WTC11 (cell line): ENCODE data around the gene TSPAN18.

ENCODE experiments used
- CREB1 ChIP-seq: sonication (generic); formaldehyde crosslinking; IDR thresholded peaks from 2 replicates; pipeline ENCODE4 v1.8.0; 2023; ENCODE audit warnings: mild to moderate bottlenecking, missing genetic modification reagents
- ESRRA ChIP-seq: sonication (generic); formaldehyde crosslinking; IDR thresholded peaks from 2 replicates; pipeline ENCODE4 v1.8.1; 2022; ENCODE audit warnings: mild to moderate bottlenecking, missing genetic modification reagents, borderline replicate concordance
- GABPB1 ChIP-seq: sonication (generic); formaldehyde crosslinking; IDR thresholded peaks from 2 replicates; pipeline ENCODE4 v1.8.1; 2023; ENCODE audit warnings: mild to moderate bottlenecking, missing genetic modification reagents
- JUN ChIP-seq: sonication (generic); formaldehyde crosslinking; IDR thresholded peaks from 2 replicates; pipeline ENCODE4 v1.8.0; 2023; ENCODE audit warnings: mild to moderate bottlenecking, missing genetic modification reagents
- NR2C2 ChIP-seq: sonication (generic); formaldehyde crosslinking; IDR thresholded peaks from 2 replicates; pipeline ENCODE4 v1.8.0; 2022; ENCODE audit warnings: mild to moderate bottlenecking, missing genetic modification reagents
- ZBTB21 ChIP-seq: sonication (generic); formaldehyde crosslinking; IDR thresholded peaks from 2 replicates; pipeline ENCODE4 v1.8.1; 2023; ENCODE audit warnings: mild to moderate bottlenecking, missing genetic modification reagents, borderline replicate concordance
- ZNF121 ChIP-seq: sonication (generic); formaldehyde crosslinking; IDR thresholded peaks from 2 replicates; pipeline ENCODE4 v1.8.0; 2023; ENCODE audit warnings: missing genetic modification reagents
- TF ChIP-seq, protein P1 (sequence below): fragments of 200-600 bp; IDR thresholded peaks from 2 replicates; pipeline ENCODE4 v1.8.0; 2022; ENCODE audit warnings: antibody characterized with exemption
- TF ChIP-seq, protein P2 (sequence below): sonication (generic); formaldehyde crosslinking; conservative IDR thresholded peaks from 2 replicates; pipeline ENCODE4 v1.8.1; 2023; ENCODE audit warnings: mild to moderate bottlenecking, low read depth, missing genetic modification reagents, moderate library complexity
- TF ChIP-seq, protein P3 (sequence below): sonication (generic); formaldehyde crosslinking; IDR thresholded peaks from 2 replicates; pipeline ENCODE4 v1.8.0; 2022; ENCODE audit warnings: mild to moderate bottlenecking, missing genetic modification reagents
- TF ChIP-seq, protein P4 (sequence below): sonication (generic); formaldehyde crosslinking; IDR thresholded peaks from 2 replicates; pipeline ENCODE4 v1.8.1; 2023; ENCODE audit warnings: mild to moderate bottlenecking, missing genetic modification reagents, borderline replicate concordance
- TF ChIP-seq, protein P5 (sequence below): sonication (generic); formaldehyde crosslinking; IDR thresholded peaks from 2 replicates; pipeline ENCODE4 v1.8.0; 2022; ENCODE audit warnings: mild to moderate bottlenecking, missing genetic modification reagents
- TF ChIP-seq, protein P6 (sequence below): sonication (generic); formaldehyde crosslinking; IDR thresholded peaks from 2 replicates; pipeline ENCODE4 v1.8.0; 2023; ENCODE audit warnings: missing genetic modification reagents

DNA sequence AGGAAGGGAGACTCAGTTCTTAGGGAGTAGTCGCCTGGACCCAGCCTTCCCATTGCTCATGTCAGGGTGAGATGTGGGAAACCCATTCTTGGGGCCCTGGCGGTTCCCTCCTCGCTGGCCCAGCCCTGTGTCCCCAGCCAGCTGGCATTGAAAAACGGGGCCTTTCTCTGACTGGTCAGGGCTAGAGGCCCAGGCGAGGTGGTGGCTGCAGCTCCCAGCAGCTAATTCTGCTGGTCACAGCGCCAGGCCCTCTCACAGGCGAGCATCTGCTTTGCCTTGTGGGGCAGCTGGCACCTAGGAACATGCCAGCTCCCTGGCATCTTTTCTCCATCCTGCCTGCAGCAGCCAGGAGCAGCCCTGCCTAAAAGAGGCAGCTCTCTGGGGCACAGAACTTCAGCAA lies 20.1 kb downstream of the TSPAN18 start:
- TF ChIP-seq, protein P1, sequence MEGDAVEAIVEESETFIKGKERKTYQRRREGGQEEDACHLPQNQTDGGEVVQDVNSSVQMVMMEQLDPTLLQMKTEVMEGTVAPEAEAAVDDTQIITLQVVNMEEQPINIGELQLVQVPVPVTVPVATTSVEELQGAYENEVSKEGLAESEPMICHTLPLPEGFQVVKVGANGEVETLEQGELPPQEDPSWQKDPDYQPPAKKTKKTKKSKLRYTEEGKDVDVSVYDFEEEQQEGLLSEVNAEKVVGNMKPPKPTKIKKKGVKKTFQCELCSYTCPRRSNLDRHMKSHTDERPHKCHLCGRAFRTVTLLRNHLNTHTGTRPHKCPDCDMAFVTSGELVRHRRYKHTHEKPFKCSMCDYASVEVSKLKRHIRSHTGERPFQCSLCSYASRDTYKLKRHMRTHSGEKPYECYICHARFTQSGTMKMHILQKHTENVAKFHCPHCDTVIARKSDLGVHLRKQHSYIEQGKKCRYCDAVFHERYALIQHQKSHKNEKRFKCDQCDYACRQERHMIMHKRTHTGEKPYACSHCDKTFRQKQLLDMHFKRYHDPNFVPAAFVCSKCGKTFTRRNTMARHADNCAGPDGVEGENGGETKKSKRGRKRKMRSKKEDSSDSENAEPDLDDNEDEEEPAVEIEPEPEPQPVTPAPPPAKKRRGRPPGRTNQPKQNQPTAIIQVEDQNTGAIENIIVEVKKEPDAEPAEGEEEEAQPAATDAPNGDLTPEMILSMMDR, result no peak
- TF ChIP-seq ZNF121 (CRISPR knock-in tag) (no peak), JUN (CRISPR knock-in tag) (no peak), ZBTB21 (CRISPR knock-in tag) (no peak), NR2C2 (no peak), CREB1 (CRISPR knock-in tag) (no peak), GABPB1 (CRISPR knock-in tag) (no peak), ESRRA (CRISPR knock-in tag) (no peak)
- TF ChIP-seq, protein P2, sequence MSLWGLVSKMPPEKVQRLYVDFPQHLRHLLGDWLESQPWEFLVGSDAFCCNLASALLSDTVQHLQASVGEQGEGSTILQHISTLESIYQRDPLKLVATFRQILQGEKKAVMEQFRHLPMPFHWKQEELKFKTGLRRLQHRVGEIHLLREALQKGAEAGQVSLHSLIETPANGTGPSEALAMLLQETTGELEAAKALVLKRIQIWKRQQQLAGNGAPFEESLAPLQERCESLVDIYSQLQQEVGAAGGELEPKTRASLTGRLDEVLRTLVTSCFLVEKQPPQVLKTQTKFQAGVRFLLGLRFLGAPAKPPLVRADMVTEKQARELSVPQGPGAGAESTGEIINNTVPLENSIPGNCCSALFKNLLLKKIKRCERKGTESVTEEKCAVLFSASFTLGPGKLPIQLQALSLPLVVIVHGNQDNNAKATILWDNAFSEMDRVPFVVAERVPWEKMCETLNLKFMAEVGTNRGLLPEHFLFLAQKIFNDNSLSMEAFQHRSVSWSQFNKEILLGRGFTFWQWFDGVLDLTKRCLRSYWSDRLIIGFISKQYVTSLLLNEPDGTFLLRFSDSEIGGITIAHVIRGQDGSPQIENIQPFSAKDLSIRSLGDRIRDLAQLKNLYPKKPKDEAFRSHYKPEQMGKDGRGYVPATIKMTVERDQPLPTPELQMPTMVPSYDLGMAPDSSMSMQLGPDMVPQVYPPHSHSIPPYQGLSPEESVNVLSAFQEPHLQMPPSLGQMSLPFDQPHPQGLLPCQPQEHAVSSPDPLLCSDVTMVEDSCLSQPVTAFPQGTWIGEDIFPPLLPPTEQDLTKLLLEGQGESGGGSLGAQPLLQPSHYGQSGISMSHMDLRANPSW (CRISPR knock-in tag), result no peak
- TF ChIP-seq, protein P3, sequence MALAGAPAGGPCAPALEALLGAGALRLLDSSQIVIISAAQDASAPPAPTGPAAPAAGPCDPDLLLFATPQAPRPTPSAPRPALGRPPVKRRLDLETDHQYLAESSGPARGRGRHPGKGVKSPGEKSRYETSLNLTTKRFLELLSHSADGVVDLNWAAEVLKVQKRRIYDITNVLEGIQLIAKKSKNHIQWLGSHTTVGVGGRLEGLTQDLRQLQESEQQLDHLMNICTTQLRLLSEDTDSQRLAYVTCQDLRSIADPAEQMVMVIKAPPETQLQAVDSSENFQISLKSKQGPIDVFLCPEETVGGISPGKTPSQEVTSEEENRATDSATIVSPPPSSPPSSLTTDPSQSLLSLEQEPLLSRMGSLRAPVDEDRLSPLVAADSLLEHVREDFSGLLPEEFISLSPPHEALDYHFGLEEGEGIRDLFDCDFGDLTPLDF (CRISPR knock-in tag), result no peak
- TF ChIP-seq, protein P4, sequence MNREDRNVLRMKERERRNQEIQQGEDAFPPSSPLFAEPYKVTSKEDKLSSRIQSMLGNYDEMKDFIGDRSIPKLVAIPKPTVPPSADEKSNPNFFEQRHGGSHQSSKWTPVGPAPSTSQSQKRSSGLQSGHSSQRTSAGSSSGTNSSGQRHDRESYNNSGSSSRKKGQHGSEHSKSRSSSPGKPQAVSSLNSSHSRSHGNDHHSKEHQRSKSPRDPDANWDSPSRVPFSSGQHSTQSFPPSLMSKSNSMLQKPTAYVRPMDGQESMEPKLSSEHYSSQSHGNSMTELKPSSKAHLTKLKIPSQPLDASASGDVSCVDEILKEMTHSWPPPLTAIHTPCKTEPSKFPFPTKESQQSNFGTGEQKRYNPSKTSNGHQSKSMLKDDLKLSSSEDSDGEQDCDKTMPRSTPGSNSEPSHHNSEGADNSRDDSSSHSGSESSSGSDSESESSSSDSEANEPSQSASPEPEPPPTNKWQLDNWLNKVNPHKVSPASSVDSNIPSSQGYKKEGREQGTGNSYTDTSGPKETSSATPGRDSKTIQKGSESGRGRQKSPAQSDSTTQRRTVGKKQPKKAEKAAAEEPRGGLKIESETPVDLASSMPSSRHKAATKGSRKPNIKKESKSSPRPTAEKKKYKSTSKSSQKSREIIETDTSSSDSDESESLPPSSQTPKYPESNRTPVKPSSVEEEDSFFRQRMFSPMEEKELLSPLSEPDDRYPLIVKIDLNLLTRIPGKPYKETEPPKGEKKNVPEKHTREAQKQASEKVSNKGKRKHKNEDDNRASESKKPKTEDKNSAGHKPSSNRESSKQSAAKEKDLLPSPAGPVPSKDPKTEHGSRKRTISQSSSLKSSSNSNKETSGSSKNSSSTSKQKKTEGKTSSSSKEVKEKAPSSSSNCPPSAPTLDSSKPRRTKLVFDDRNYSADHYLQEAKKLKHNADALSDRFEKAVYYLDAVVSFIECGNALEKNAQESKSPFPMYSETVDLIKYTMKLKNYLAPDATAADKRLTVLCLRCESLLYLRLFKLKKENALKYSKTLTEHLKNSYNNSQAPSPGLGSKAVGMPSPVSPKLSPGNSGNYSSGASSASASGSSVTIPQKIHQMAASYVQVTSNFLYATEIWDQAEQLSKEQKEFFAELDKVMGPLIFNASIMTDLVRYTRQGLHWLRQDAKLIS, result no peak
- TF ChIP-seq, protein P5, sequence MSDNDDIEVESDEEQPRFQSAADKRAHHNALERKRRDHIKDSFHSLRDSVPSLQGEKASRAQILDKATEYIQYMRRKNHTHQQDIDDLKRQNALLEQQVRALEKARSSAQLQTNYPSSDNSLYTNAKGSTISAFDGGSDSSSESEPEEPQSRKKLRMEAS (CRISPR knock-in tag), result no peak
- TF ChIP-seq, protein P6, sequence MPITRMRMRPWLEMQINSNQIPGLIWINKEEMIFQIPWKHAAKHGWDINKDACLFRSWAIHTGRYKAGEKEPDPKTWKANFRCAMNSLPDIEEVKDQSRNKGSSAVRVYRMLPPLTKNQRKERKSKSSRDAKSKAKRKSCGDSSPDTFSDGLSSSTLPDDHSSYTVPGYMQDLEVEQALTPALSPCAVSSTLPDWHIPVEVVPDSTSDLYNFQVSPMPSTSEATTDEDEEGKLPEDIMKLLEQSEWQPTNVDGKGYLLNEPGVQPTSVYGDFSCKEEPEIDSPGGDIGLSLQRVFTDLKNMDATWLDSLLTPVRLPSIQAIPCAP, result no peak
